ENCODE measurements around the gene GPC1. TPM values are rescaled to one million over a fixed set of nuclear protein-coding genes. Genes with fewer than 3 reads are reported as not detected.

Gene GPC1
- total RNA-seq, 4 donors from 2014 or later = 112 to 188 (median 180) TPM

DNA sequence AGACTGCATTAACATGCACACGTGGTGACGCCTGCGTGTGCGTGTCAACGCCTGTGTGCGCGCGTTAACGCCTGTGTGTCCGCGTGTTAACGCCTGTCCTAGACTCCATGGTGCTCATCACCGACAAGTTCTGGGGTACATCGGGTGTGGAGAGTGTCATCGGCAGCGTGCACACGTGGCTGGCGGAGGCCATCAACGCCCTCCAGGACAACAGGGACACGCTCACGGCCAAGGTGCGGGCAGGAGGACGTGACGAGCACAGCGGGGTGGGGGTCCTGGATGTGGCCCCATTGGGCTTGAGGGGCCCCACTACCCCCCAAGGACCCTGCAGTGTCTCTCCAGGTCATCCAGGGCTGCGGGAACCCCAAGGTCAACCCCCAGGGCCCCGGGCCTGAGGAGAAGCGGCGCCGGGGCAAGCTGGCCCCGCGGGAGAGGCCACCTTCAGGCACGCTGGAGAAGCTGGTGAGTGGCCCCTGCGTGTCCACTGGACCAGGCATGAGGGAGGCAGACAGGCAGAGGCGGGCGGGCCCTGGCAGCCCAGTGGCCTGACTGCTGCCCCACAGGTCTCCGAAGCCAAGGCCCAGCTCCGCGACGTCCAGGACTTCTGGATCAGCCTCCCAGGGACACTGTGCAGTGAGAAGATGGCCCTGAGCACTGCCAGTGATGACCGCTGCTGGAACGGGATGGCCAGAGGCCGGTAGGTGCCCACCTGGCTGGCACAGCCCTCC, 29.2 kb downstream of the GPC1 start:
- Histone ChIP-seq H3K27ac (no peak overlapping the region), H3K36me3 (peaks cover 0 to 43% of the 10 kb centered on the region in 2 donors), H3K9me3 (no peaks in the 10 kb centered on the region), H3K4me3 (no peak overlapping the region), H3K27me3 (no peaks in the 10 kb centered on the region), H3K4me1 (no peaks in the 10 kb centered on the region)
- TF ChIP-seq POLR2A (IDR thresholded peaks at IDR 0.05) = no peak
- TF ChIP-seq, protein P1, sequence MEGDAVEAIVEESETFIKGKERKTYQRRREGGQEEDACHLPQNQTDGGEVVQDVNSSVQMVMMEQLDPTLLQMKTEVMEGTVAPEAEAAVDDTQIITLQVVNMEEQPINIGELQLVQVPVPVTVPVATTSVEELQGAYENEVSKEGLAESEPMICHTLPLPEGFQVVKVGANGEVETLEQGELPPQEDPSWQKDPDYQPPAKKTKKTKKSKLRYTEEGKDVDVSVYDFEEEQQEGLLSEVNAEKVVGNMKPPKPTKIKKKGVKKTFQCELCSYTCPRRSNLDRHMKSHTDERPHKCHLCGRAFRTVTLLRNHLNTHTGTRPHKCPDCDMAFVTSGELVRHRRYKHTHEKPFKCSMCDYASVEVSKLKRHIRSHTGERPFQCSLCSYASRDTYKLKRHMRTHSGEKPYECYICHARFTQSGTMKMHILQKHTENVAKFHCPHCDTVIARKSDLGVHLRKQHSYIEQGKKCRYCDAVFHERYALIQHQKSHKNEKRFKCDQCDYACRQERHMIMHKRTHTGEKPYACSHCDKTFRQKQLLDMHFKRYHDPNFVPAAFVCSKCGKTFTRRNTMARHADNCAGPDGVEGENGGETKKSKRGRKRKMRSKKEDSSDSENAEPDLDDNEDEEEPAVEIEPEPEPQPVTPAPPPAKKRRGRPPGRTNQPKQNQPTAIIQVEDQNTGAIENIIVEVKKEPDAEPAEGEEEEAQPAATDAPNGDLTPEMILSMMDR (IDR thresholded peaks at IDR 0.05 in 4 of 5, conservative IDR thresholded peaks at IDR 0.05 in 1 of 5) = no peak
- ATAC-seq (no peak), DNase-seq (peak; percentile 1 to 10)
- in situ Hi-C loops (cut with MboI; ENCODE audit: low sequenced_read_pairs in 4 of 4) = no loop called here
- intact Hi-C loops (cut with DNase I; ENCODE audit: low total_unique reads) = no loop called here

DNA sequence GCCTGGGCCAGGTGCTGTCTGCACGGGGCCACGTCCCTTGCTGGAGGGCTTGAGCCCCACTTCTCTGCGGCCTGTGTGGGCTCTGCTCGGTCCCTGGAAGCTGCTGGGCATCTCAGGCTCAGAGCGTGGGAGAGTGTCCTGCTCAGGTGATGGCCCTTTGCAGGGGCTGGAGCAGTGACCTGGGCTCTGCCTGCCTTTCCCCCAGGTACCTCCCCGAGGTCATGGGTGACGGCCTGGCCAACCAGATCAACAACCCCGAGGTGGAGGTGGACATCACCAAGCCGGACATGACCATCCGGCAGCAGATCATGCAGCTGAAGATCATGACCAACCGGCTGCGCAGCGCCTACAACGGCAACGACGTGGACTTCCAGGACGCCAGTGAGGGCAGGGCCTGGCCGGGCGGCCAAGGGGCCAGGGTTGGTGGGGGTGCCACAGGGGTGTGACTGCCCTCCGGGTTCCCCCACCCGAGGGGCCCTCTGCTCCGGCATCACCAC, 29.9 kb downstream of the GPC1 start:
- Histone ChIP-seq H3K4me3 (no peak overlapping the region), H3K27me3 (no peaks in the 10 kb centered on the region), H3K4me1 (no peaks in the 10 kb centered on the region), H3K27ac (no peak overlapping the region), H3K36me3 (peaks cover 0 to 38% of the 10 kb centered on the region in 2 donors), H3K9me3 (no peaks in the 10 kb centered on the region)
- TF ChIP-seq, protein P1 (IDR thresholded peaks at IDR 0.05 in 4 of 5, conservative IDR thresholded peaks at IDR 0.05 in 1 of 5) = no peak
- no peak for TF ChIP-seq POLR2A (IDR thresholded peaks at IDR 0.05)
- DNase-seq (peak; percentile 2 to 11), ATAC-seq (no peak)
- in situ Hi-C loops (cut with MboI; ENCODE audit: low sequenced_read_pairs in 4 of 4) = no loop called here
- intact Hi-C loops (cut with DNase I; ENCODE audit: low total_unique reads) = no loop called here

DNA sequence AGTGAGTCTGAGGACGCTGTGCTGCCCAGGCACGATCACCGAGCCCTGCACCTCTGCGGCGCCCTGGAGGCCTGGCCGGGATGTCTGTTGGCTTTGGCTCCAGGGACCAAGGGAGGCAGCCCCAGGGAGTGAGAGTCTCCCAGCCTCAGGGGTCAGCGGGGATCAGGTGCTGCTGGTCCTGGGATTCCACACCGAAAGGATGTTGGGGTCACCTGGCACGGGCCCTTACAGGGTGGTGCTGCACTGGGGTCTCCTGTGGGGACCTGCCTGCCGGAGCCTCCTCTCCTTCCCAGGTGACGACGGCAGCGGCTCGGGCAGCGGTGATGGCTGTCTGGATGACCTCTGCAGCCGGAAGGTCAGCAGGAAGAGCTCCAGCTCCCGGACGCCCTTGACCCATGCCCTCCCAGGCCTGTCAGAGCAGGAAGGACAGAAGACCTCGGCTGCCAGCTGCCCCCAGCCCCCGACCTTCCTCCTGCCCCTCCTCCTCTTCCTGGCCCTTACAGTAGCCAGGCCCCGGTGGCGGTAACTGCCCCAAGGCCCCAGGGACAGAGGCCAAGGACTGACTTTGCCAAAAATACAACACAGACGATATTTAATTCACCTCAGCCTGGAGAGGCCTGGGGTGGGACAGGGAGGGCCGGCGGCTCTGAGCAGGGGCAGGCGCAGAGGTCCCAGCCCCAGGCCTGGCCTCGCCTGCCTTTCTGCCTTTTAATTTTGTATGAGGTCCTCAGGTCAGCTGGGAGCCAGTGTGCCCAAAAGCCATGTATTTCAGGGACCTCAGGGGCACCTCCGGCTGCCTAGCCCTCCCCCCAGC, 30.5 kb downstream of the GPC1 start:
- no peak overlapping the region for H3K4me3 ChIP-seq
- H3K9me3 ChIP-seq = no peaks in the 10 kb centered on the region
- H3K4me1 ChIP-seq = no peaks in the 10 kb centered on the region
- H3K27ac ChIP-seq = no peak overlapping the region
- no peak for TF ChIP-seq POLR2A (IDR thresholded peaks at IDR 0.05)
- TF ChIP-seq, protein P1 (IDR thresholded peaks at IDR 0.05 in 4 of 5, conservative IDR thresholded peaks at IDR 0.05 in 1 of 5) = no peak
- in situ Hi-C loops (cut with MboI; ENCODE audit: low sequenced_read_pairs in 4 of 4) (no loop called here), intact Hi-C loops (cut with DNase I; ENCODE audit: low total_unique reads) (no loop called here)
- ATAC-seq (no peak), DNase-seq (peak; percentile 1 to 11)
- H3K27me3 ChIP-seq = no peaks in the 10 kb centered on the region
- H3K36me3 ChIP-seq = peaks cover 0 to 38% of the 10 kb centered on the region in 2 donors

DNA sequence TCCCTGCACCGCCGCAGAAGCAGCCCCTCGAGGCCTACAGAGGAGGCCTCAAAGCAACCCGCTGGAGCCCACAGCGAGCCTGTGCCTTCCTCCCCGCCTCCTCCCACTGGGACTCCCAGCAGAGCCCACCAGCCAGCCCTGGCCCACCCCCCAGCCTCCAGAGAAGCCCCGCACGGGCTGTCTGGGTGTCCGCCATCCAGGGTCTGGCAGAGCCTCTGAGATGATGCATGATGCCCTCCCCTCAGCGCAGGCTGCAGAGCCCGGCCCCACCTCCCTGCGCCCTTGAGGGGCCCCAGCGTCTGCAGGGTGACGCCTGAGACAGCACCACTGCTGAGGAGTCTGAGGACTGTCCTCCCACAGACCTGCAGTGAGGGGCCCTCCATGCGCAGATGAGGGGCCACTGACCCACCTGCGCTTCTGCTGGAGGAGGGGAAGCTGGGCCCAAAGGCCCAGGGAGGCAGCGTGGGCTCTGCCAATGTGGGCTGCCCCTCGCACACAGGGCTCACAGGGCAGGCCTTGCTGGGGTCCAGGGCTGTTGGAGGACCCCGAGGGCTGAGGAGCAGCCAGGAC, 31.2 kb downstream of the GPC1 start:
- Histone ChIP-seq H3K9me3 (no peaks in the 10 kb centered on the region), H3K27me3 (no peaks in the 10 kb centered on the region), H3K27ac (no peak overlapping the region), H3K4me3 (no peak overlapping the region), H3K36me3 (peaks cover 0 to 36% of the 10 kb centered on the region in 2 donors), H3K4me1 (no peaks in the 10 kb centered on the region)
- DNase-seq = peak in 1 of 2 donors; percentile 16
- no peak for ATAC-seq
- TF ChIP-seq, protein P1 (IDR thresholded peaks at IDR 0.05 in 4 of 5, conservative IDR thresholded peaks at IDR 0.05 in 1 of 5) = no peak
- TF ChIP-seq POLR2A (IDR thresholded peaks at IDR 0.05) = no peak
- in situ Hi-C loops (cut with MboI; ENCODE audit: low sequenced_read_pairs in 4 of 4) (no loop called here), intact Hi-C loops (cut with DNase I; ENCODE audit: low total_unique reads) (no loop called here)
